Spleen (tissue), 7 donors: Measurements from ENCODE around the gene AK1.

Source experiments
- CTCF ChIP-seq, 11 experiments: fragments of 200-600 bp in 7 of 11; fragments of 450-650 bp in 4 of 11; sonication (generic) in 4 of 11; IDR thresholded peaks in 8 of 11; conservative IDR thresholded peaks in 3 of 11; 1 replicate in 7 of 11; 2 replicates in 4 of 11; pipeline versions ENCODE4 v1.4.0 to v1.8.0; 2016 to 2021; ENCODE audit warnings: antibody characterized with exemption in 11 of 11, inconsistent platforms in 4 of 11, mild to moderate bottlenecking in 1 of 11
- POLR2AphosphoS5 ChIP-seq, 3 donors: sonication (generic); formaldehyde crosslinking; IDR thresholded peaks; one replicate each; pipeline ENCODE4 v1.5.1; 2017; ENCODE audit warnings: antibody characterized with exemption in 3 of 3
- donor health status: DM: no; HTN: no; CAD: no; lungs with moderate emphysema.
- donor health status: DM: no; HTN: no; CAD: no.
- donor health status: DM: no; HTN: no; CAD: no.

- TF ChIP-seq CTCF (IDR thresholded peaks at IDR 0.05 in 8 of 11, conservative IDR thresholded peaks at IDR 0.05 in 3 of 11) (no peak), POLR2AphosphoS5 (IDR thresholded peaks at IDR 0.05) (no peak)
Measured at GRCh38 chr9:127880143-127880542, 2.7 kb upstream of the AK1 start.
